Esophagus muscularis mucosa (tissue), 4 donors: ENCODE results near the gene ZNF48. TPM values are rescaled to one million over a fixed set of nuclear protein-coding genes. Genes with fewer than 3 reads are reported as not detected.

Experiments used
- DNase-seq: peaks from one replicate; pipeline ENCODE4 v3.0.0-alpha.2; 2017; ENCODE audit errors: extremely low spot score
- H3K27ac ChIP-seq, 4 donors: fragments of 200-600 bp; sonication (generic); replicated peaks in 1 of 4; 1 replicate in 3 of 4; 2 replicates in 1 of 4; pipeline ENCODE4 v1.5.1; 2016 to 2019; ENCODE audit warnings: mild to moderate bottlenecking in 1 of 4
- H3K27me3 ChIP-seq, 4 donors: fragments of 200-600 bp; sonication (generic); one replicate each; pipeline versions ENCODE4 v1.5.1 to v1.6.0; 2016 to 2019
- H3K36me3 ChIP-seq, 4 donors: fragments of 200-600 bp; sonication (generic); one replicate each; pipeline ENCODE4 v1.5.1; 2016 to 2019
- H3K4me1 ChIP-seq, 4 donors: fragments of 200-600 bp; sonication (generic); one replicate each; pipeline ENCODE4 v1.5.1; 2016 to 2019
- H3K4me3 ChIP-seq, 4 donors: fragments of 200-600 bp; sonication (generic); 1 replicate in 2 of 4; 2 replicates in 2 of 4; pipeline ENCODE4 v1.5.1; 2016 to 2019; ENCODE audit warnings: mild to moderate bottlenecking in 4 of 4, moderate library complexity in 1 of 4
- H3K9me3 ChIP-seq, 4 donors: fragments of 200-600 bp; sonication (generic); 1 replicate in 3 of 4; 2 replicates in 1 of 4; pipeline ENCODE4 v1.5.1; 2016 to 2019
- CTCF ChIP-seq, 3 experiments: fragments of 200-600 bp in 2 of 3; fragments of 450-650 bp in 1 of 3; sonication (generic) in 2 of 3; IDR thresholded peaks; one replicate each; pipeline ENCODE4 v1.5.1; 2017 to 2019; ENCODE audit warnings: antibody characterized with exemption in 3 of 3, mild to moderate bottlenecking in 2 of 3, moderate library complexity in 1 of 3
- EP300 ChIP-seq: sonication (generic); formaldehyde crosslinking; IDR thresholded peaks from one replicate; pipeline ENCODE4 v1.6.1; 2017; ENCODE audit warnings: antibody characterized with exemption
- POLR2A ChIP-seq: fragments of 450-650 bp; IDR thresholded peaks from one replicate; pipeline ENCODE4 v1.6.1; 2017; ENCODE audit warnings: antibody characterized with exemption, moderate library complexity, mild to moderate bottlenecking, low read depth
- POLR2AphosphoS5 ChIP-seq, 2 donors: sonication (generic); formaldehyde crosslinking; IDR thresholded peaks; one replicate each; pipeline ENCODE4 v1.6.1; 2017; ENCODE audit warnings: antibody characterized with exemption in 2 of 2
- WGBS: methylation state at CpG from one replicate; pipeline ENCODE4 v1.1.5; 2018; 5-methylcytosine and 5-hydroxymethylcytosine counted together
- intact Hi-C: fragments of 100-400 bp; cut with DNase I; formaldehyde crosslinking; loops from one replicate; pipeline ENCODE4 v1.15.1; 2023
- total RNA-seq, 4 donors: library from RNA; depleted of rRNA; stranded (reverse); fragments of >200 nt; gene quantifications; one replicate each; pipeline versions ENCODE4 v1.1.0 to v1.2.1, GENCODE V29; 2016

ZNF48 gene
- total RNA-seq, 4 donors from 2014 or later: 8.3 to 17.6 (median 12.8) TPM

- Histone ChIP-seq H3K4me3 (no peak overlapping the region), H3K36me3 (no peaks in the 10 kb centered on the region), H3K27me3 (no peaks in the 10 kb centered on the region), H3K9me3 (no peaks in the 10 kb centered on the region), H3K4me1 (peaks cover 31 to 38% (median 35%) of the 10 kb centered on the region in 4 donors), H3K27ac (no peak overlapping the region)
- no peak for DNase-seq
- 90% methylated on average over 6 of the region's 6 CpGs for WGBS
- TF ChIP-seq CTCF (IDR thresholded peaks at IDR 0.05): no peak
- TF ChIP-seq POLR2A: no peak
- TF ChIP-seq EP300: no peak
- TF ChIP-seq POLR2AphosphoS5 (IDR thresholded peaks at IDR 0.05): no peak
- intact Hi-C loops: no loop called here
Observed at GRCh38 chr16:30372038-30372712, 23.0 kb upstream of the ZNF48 start.

- Histone ChIP-seq H3K27ac (no peak overlapping the region), H3K4me1 (peaks cover 29 to 38% (median 34%) of the 10 kb centered on the region in 4 donors), H3K36me3 (no peaks in the 10 kb centered on the region), H3K27me3 (no peaks in the 10 kb centered on the region), H3K4me3 (no peak overlapping the region), H3K9me3 (no peaks in the 10 kb centered on the region)
- 94% methylated on average over 5 of the region's 5 CpGs for WGBS
- intact Hi-C loops: no loop called here
- TF ChIP-seq CTCF (IDR thresholded peaks at IDR 0.05) (no peak), EP300 (no peak), POLR2AphosphoS5 (IDR thresholded peaks at IDR 0.05) (no peak), POLR2A (no peak)
- no peak for DNase-seq
Observed at GRCh38 chr16:30372725-30373124, 22.5 kb upstream of the ZNF48 start.

- H3K36me3 ChIP-seq: no peaks in the 10 kb centered on the region
- H3K27me3 ChIP-seq: no peaks in the 10 kb centered on the region
- H3K27ac ChIP-seq: no peak within 1 kb of the TSS
- intact Hi-C loops: no loop called here
- no peak for DNase-seq
- 91% methylated on average over 6 of the region's 6 CpGs for WGBS
- no peak for TF ChIP-seq EP300
- TF ChIP-seq POLR2AphosphoS5 (IDR thresholded peaks at IDR 0.05): no peak
- TF ChIP-seq POLR2A: no peak
- TF ChIP-seq CTCF (IDR thresholded peaks at IDR 0.05): no peak
- H3K4me3 ChIP-seq: no peak within 1 kb of the TSS
- peaks cover 23 to 34% (median 25%) of the 10 kb centered on the region in 4 donors for H3K4me1 ChIP-seq
- H3K9me3 ChIP-seq: no peaks in the 10 kb centered on the region
Observed at GRCh38 chr16:30374538-30374937, 20.7 kb upstream of the ZNF48 start, which contains the start of gene MYL11. Gene MYL11, plus strand, starts transcription at chr16:30374802. Its CDS starts 56 bp downstream, at chr16:30374858.

GRCh38 chr16:30375864-30376263 lies 19.4 kb upstream of the ZNF48 start:
- WGBS: 85% methylated on average over 8 of the region's 8 CpGs
- no peaks in the 10 kb centered on the region for H3K36me3 ChIP-seq
- TF ChIP-seq CTCF (IDR thresholded peaks at IDR 0.05): no peak
- TF ChIP-seq EP300: no peak
- no peak for TF ChIP-seq POLR2A
- no peak for TF ChIP-seq POLR2AphosphoS5 (IDR thresholded peaks at IDR 0.05)
- no peak overlapping the region for H3K27ac ChIP-seq
- H3K9me3 ChIP-seq: no peaks in the 10 kb centered on the region
- intact Hi-C loops: no loop called here
- DNase-seq: no peak
- peaks cover 23 to 37% (median 29%) of the 10 kb centered on the region in 4 donors for H3K4me1 ChIP-seq
- no peak overlapping the region for H3K4me3 ChIP-seq
- H3K27me3 ChIP-seq: no peaks in the 10 kb centered on the region
